PFSK-1 (cell line): ENCODE data around the gene ALPK3.

Source experiments
- POLR2AphosphoS5 ChIP-seq: IDR thresholded peaks from 2 replicates; pipeline ENCODE4 v1.6.1; 2012; ENCODE audit warnings: low read depth, mild to moderate bottlenecking, control low read depth, low read length, moderate library complexity
- TAF1 ChIP-seq: IDR thresholded peaks from 2 replicates; pipeline ENCODE4 v1.6.1; 2012; ENCODE audit warnings: low read length, control low read depth, borderline replicate concordance; ENCODE audit not compliant: insufficient read depth

- TF ChIP-seq POLR2AphosphoS5 (no peak), TAF1 (no peak)
Measured at GRCh38 chr15:84898761-84899160, 81.6 kb downstream of the ALPK3 start.
